Amniotic stem cell (primary cell): Measurements from ENCODE around the gene GMEB2.
"Not testable (repeated sequence)": the region's sequence is repeated elsewhere in the genome, so short reads cannot be mapped to it uniquely, and the experiment has no call there.

Experiments
- DNase-seq: peaks from one replicate; lab custom pipeline; 2025; lab: John Stamatoyannopoulos, UW

Gene GMEB2

GRCh38 chr20:63657260-63657936, 30.5 kb upstream of the GMEB2 start:
- DNase-seq = no peak

GRCh38 chr20:63656451-63656850, 29.6 kb upstream of the GMEB2 start:
- no peak for DNase-seq

GRCh38 chr20:63655249-63655648, 28.3 kb upstream of the GMEB2 start:
- DNase-seq = no peak

DNA sequence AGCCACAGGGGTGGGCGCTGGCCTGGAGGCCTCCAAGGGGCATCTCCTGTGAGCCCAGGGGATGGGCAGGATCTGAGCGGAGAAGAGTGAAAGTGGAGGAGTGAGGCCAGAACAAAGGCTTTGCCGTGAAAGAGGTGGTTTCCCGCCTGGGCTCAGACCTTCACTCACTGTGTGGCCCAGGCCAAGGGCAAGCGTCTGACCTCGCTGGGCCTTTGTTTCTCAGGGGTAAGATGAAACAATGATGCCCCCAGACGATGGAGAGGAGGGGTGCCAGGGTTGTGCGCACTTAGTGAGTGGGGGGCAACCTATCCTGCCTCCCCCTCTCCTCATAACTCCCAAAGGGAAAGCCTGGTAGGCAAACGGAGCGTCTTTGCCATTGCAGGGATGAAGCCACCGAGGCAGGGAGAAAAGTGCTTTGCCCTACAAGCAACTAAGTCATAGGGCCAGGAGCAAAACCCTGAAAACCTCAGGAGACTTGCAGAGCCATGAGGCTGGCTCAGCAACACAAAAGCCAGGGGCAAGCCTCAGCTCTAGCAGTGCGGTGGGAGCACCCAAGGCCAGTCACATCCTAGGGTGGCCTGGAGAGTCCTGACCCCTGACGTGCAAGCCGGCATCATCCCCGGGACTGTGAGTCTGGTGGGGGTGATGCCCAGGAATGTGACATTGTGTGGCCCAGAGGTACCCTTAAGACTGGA, 27.2 kb upstream of the GMEB2 start:
- DNase-seq = no peak

DNA sequence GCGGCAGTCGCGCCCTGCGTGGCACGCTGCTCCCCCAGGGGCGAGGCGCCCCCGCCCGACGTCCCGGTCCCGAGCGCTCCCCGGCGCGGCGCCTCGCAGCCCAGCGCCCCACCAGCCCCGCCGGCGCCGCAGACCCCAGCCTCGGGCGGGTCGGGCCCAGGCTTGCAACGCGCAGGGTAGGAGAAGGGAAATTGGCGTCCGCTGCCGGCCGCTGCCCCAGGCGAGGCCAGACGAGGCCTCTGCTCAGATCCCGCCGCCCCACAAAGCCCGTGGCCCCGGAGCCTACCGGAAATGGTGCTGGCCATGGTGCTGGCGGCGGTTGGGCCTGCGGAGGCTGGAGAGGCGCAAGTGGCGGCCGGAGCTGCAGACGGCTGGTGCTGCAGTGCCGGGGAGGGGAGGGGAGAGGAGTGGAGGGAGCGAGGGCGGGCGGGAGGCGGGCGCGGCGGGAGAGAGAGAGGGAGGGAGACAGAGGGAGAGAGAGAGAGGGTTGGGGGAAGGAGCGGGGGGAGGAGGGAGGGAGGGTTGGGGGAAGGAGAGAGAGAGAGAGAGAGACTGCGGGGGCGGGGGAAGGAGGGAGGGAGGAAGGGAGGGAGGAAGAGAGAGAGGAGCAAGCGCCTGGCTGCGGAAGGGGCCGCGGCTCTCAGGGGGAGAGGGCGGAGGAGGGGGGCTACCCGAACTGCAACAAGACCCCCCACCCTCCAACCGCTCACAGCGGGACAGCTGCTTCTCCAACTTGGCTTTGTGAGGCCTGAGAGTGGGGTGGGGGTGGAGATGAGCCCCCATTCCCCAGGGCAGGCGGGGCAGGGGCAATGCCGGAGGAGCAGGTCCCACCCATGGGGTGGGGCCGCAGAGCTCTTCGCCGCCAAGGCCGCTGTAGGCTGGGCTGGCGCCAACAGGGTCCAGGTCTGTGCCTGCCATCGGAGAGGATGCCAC, 26.4 kb upstream of the GMEB2 start, which contains the start of gene STMN3:
TSS of gene STMN3 (minus strand) at position 384 of the 933 bp plus-strand sequence. CDS start at position 305, 79 bp downstream.
- DNase-seq = peak; percentile 15

DNA sequence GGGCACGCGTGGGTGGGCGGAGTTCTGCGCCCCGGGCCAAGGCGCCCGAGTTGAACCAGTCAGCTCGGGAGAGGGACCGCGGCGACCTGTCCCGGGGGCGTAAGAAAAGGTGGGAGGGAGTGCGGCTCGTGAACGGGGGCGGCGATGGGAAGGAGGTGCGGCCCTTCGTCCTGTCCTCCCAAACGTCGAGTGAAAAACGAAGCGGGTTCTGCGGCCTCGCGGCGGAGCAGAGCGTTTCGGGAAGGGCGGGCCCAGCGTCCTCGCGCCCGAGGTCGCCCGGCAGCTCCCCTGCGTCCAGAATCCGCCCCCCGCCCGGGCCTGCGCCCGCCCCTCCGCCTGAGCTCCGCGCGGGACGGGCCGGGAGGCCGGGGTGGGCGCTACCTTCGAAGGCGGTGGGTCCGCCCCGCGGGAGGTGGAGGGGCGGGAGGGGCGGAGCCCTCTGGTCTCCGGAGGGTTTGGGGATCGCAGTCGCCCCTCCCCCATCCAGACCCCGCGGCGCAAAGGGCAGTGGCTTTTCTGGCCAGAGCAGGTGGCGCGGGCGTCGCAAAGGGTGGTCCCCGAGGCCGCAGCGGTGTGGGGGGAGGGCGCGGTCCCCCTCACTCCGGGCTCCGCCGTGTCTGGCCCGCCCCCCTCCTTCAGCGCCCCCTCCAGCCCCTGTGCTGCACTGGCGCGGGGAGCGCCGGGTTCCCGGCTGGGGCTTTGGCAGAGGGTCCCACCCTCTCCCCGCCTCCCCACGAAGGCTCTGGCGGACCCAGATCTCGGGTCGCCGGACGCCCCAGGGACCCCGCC, 25.5 kb upstream of the GMEB2 start:
- no peak for DNase-seq

DNA sequence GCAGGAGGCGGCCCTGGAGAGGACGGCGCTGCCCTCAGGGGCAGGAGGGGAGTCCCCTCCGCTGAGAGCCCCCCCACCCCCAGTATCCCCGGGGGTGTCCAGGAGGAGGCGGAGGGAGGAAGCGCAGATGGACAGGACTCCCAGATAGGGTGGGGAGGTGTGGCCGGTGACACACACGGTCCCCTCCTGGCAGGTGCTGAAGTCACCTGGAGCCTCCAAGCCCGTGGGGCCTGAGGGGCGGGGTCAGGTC, 25.0 kb upstream of the GMEB2 start:
- DNase-seq = no peak

- DNase-seq = not testable (repeated sequence)
Measured at GRCh38 chr20:63650486-63650885, 23.6 kb upstream of the GMEB2 start.

DNA sequence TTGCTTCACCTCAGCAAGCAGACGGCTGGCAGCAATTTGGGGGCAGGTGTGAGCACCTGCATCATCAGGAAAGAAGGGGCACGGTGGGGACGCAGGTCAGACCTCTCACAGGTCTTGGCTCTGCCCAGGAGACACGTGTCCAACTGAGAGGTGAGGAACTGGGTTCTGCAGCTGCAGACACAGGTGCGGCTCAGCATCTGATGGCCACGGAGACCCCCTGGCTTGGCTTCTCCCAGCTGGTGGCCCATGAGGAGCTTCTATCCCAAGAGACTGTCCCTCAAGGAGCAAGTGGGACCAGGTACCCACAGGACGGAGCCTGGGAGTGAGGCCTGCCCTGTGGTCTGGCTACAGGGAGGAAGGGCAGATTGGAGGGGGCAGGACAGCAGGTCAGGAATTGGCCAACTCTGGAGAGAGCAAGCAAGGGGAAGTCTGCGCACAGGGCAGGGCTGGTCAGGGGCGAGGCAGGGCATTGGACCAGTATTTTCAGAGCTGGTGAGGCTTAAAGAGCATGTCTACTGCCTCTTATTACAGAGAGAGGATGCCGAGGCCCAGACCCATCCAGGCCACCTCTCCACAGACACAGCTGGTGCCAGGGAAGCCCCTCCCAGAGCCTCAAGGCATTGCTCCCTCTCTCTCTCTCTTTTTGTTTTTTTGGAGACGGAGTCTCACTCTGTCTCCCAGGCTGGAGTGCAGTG, 22.1 kb upstream of the GMEB2 start:
- no peak for DNase-seq

DNA sequence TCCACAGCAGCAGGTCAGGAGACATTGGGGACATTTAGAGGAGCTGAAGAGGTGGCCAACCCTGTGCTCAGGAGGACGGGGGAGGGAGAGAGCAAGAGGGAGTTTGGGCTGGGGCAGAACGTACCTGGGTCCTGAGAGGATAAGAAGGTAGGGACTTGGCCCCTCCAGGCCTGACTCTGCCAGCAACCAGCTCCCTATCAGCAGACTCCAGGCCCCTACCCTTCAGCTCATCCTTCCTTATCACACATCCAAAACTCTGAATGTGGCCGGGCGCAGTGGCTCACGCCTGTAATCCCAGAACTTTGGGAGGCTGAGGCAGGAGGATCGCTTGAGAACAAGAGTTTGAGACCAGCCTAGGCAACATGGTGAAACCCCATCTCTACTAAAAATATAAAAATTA, 21.3 kb upstream of the GMEB2 start:
- no peak for DNase-seq

GRCh38 chr20:63645218-63645617, 18.3 kb upstream of the GMEB2 start:
- DNase-seq = no peak

GRCh38 chr20:63643946-63644345, 17.0 kb upstream of the GMEB2 start:
- no peak for DNase-seq

- DNase-seq = no peak
Measured at GRCh38 chr20:63643499-63643898, 16.6 kb upstream of the GMEB2 start.

DNA sequence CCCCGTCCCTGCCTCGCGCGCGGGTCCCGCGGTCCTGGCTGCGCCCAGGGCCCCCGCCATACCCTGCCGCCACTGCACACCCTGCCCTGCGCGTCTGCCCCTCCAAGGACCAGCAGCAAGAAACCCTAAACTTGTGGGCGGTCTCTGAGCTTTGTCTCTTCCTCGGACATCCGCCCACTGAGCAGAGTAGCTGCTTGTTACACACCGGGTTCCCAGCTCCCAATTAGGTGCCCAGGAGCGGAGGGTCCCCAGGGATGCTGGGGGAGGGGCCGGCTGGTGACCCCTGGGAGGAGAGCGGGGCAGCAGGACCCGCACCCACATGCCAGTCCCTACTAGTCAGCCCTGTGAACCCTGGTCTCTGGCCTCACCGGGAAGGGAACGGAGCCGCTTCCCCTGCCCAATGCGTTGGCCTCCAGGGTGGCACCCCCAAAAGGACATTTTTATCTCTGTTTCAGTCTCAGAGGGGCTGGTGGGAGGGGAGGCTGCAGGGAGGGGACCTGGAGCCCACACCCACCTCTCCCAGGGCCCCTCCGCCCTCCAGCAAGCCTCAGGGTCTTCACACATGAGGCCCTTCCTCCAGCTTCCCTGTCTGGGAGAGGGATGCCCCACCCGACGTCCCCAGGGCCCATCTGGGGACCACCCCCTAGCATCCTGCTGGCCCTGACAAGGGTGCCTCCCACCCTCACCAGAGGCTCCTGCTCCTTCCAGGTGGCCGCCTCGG, 15.8 kb upstream of the GMEB2 start:
- no peak for DNase-seq

GRCh38 chr20:63641792-63642523, 15.1 kb upstream of the GMEB2 start:
- DNase-seq = peak; percentile 61

DNA sequence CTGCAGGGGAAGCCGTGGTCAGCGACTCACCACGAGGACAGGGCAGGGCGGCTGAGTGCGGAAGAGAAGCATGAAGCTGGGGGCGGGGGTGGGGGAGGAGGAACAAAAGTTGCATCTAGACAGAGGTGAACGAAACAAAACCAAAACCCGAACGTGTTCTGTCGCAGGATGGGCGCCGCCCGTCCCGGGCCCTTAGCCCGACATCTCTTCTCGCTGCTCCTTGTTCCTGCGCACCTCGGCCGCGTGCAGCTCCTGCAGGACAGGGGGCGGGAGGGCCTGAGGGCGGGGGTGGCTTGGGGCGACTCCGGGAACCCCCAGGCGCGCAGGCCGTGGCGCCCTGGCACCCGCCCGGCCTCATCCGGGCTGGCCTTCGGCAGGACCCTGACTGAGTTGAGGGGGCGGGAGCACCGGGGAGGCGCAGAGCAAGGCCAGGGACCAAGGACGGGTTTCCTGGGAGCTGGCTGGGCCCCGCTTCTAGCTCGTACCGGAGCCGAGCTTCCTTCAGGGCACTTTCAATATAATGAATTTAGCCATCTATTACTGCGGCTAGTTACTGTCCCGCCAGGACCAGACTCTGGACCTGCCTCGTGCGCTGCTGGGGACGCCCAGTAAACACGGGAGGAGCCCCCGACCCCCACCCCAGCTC, 14.4 kb upstream of the GMEB2 start:
- DNase-seq = no peak

- not testable (repeated sequence) for DNase-seq
Measured at GRCh38 chr20:63640686-63641085, 13.8 kb upstream of the GMEB2 start.

DNA sequence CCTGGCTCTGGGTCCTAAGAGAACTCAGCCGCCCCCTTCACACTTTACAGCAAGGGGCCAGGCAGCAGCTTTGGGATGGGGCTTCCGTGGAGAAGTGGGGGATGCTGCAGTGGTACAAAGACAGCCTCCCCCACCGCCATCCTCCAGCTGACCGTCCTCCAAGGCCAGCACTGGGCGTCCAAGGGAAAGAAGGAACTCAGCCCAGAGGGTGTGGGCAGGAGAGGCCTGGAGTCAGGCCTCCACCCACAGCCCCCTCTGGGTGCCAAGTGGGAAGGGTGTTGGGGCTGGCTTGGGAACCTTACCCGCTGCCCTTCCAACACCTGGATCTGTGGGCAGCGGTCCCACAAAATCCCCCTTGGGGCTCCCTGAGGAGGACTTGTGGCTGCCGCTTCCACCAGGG, 13.2 kb upstream of the GMEB2 start:
- DNase-seq = no peak
